GM21825 (cell line): ENCODE results near the gene P4HA3.
A peak's percentile ranks its signal among the peaks of the same experiment; 100 is the strongest.

ENCODE experiments used
- ATAC-seq: cut with Tn5 transposase; IDR thresholded peaks from one replicate; pipeline ENCODE4 v1.9.1; 2021; ENCODE audit warnings: mild to moderate bottlenecking, moderate library complexity; ENCODE audit not compliant: unreplicated experiment

The P4HA3 gene

GRCh38 chr11:74268456-74268855 lies 43.0 kb downstream of the P4HA3 start:
- no peak for ATAC-seq

- no peak for ATAC-seq
These were observed 44.4 kb downstream of the P4HA3 start for GRCh38 chr11:74267014-74267413.

- ATAC-seq = no peak
These were observed 46.2 kb downstream of the P4HA3 start for GRCh38 chr11:74265256-74265655.

DNA sequence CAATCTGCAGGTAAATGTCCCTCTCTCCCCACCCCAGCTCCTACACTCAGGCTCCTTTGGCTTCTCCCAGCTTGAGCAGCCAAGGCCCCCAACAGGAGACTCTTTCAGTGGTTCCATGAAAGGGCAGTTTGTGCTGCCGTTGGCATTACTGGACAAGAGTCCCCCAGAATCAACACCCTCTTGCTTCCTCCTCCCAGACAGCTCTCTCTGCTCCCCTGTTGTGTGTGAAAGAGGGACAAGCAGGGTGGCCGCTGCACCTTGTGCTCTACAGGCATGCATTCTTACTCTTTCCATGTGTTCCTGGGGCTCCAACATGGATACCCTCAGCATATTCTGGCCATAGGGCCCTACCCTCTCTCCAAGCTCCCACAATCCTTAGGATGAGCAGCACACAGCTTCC lies 48.7 kb downstream of the P4HA3 start:
- ATAC-seq = no peak

DNA sequence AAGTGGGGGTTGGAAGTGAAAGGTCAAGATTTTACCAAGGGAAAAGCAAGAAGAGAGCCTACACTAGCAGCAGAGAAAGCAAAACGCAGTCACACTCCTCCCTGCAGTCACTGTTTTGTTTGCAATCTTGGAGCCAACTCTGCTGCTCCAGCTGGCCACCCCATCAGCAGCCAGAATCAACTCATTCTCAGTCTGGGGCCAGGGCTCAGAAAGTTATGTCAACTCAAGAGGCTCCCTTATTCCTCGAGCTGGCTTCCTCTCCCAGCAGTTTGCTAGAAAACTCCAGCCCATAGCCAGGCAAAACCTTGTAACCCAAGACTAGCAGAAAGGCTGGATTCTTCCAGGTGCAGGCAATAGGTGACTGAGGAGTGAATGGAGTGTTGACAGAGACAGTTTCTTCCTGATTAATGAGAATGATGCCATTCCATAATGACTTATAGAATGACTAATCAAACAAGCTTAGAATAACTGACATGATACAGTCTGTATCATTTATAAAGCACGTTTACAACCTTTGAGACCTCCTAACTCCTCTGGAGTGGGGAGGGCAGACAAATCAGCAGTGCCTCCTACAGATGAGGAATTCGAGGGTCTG lies 53.4 kb downstream of the P4HA3 start:
- ATAC-seq = no peak

DNA sequence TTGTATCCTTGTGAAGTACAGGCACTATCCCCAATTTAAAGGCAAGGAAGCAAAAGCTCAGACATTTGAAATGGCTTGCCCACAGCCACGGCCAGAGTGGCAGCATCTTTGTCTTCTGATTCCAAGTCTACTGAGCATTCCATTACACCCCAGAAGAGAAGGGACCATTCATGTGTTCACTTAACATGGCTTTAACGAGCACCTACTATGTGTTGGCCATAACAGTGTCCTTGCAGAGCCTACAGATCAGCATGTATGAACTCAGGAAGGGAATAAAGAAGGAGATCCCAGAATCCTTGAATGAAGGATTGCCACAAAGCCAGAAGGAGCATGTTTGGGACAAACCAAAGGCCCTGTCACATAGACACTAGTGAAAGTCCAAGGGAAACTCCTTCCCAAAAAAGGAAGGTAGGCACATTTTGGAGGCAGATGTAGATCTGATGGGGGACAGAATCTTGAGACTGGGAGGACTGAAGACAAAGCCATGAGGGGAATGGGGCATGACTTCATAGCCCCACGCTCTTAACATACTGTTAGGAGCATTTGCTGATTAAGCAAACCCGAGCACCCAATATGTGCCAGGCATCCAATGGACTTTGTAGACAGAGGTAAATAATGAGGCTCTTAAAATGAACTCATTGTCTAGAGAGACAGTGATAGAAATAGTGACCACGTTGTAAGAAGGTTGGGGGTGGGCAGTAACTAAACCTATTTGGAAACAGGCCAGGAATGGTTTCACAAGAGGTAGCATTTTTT lies 54.9 kb downstream of the P4HA3 start:
- ATAC-seq = no peak

DNA sequence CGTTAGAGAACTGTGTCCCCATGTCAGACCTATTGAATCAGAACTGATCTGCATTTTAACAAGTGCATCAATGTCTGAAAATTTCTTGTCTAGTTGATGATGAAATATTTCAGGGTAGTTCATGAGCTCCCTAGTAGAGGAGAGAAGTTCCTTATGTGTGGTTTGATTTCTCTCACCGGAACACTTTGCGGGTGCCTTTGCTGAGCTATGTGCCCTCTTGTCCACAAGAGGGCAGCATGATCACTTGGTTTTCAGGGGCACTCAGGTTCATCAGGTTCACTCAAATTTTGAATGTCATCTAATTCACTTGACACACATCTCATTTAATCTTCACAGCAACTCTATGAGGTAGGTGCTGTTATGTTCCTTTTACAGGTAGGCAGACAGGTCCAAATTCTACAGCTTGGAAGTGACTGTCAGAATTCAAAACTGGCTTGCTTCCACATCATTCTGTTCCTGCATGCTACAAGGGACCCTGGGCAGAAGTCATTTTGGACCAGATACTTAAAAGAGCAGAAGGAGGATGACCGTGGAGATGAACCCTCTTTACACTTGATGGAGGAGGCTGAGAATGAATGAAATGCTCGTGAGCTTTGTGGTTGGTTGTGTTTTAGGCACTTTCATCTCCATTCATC lies 55.6 kb downstream of the P4HA3 start:
- peak; percentile 58 for ATAC-seq

DNA sequence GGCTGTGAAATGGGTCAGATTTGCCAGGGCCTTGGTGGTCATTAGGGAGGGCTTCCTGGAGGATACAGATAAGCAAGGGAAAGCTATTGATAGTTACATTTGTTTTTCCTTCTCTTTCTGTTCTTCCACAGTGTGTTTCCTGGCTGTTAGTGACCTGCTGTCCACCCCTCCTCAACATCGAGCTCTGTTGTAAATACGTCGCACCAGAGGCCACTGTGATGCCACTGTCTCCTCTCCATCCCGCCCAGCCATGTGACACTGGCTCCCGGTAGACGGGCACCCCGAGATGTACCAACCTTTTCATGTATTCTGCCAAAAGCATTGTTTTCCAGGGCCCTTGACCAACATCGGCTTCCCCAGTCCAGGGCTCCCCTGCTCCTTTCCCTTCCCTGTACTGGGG lies 58.1 kb downstream of the P4HA3 start:
- no peak for ATAC-seq

DNA sequence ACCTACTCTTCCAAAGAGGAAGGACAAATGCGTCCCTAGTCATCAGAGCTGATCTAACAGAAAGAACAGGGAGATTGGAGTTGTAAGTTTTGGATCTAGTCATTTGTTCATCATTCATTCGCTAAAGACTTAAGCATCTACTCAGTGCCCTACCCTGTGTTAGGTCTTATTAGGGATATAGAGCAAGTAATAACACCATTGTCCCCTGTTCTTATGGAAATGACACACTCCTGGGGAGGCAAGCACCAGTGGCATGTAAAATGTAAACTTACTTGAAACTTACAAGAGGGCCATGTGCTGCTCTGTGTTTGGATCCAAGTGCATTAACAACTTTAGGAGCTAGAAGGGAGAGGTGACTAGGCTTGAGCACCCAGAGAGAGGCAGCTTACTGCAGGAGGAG lies 61.9 kb downstream of the P4HA3 start:
- ATAC-seq = no peak

- no peak for ATAC-seq
These were observed 63.0 kb downstream of the P4HA3 start for GRCh38 chr11:74248469-74248868.

GRCh38 chr11:74238243-74238642 lies 73.2 kb downstream of the P4HA3 start:
- no peak for ATAC-seq

DNA sequence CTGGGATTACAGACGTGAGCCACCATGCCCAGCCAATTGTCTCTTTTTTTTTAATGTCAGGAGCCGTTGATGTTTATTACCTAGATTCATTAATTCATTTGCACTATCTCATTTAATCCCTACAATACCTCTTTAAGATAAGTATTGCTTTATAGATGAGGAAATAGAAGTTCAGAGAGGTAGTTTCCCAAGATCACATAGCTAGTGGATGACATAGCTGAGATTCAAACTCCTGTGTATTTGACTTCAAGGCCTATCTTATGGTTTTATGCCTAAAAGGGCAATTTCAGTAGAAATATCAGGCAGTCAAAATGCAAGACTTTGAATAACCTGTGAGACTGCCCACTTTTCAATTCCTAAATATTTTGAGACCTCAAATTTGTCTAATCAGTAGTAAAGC lies 73.9 kb downstream of the P4HA3 start:
- no peak for ATAC-seq

- ATAC-seq = no peak
These were observed 76.3 kb downstream of the P4HA3 start for GRCh38 chr11:74235121-74235520.

DNA sequence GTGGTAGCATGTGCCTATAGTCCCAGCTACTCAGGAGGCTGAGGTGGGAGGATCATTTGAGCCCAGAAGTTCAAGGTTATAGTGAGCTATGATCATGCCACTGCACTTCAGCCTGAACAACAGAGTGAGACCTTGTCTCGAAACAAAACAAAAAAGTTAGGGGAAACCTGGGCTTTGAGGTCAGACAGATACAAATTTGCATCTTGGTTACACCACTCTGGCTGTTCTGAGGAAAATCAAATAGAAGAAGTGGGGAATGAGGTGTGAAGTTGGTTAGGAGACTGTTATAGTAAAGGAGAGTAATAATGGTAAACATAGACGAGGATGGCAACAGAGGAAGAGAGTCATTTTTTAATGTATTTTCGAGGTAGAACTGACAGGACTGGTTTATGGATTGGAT lies 77.8 kb downstream of the P4HA3 start:
- no peak for ATAC-seq

- ATAC-seq = no peak
These were observed 79.0 kb downstream of the P4HA3 start for GRCh38 chr11:74232311-74232950.

DNA sequence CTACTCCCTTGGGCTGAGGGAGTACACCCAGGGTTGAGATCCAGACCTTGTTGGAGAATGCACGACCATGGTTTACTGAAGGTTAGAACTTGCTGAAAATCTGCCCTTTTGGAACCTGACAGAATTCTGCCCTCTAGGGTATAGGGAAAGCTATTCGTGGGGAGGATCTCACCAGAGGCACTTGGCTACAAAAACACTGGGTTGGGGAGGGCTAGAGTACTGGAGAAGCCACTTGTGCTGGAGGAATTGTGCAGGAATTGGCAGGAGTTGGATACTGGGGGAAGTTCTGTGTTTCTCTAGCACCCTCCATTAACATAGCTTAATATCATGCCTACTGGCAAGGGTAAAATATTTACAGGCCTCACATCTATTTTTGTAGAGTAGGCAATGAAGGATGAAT lies 84.5 kb downstream of the P4HA3 start:
- no peak for ATAC-seq

DNA sequence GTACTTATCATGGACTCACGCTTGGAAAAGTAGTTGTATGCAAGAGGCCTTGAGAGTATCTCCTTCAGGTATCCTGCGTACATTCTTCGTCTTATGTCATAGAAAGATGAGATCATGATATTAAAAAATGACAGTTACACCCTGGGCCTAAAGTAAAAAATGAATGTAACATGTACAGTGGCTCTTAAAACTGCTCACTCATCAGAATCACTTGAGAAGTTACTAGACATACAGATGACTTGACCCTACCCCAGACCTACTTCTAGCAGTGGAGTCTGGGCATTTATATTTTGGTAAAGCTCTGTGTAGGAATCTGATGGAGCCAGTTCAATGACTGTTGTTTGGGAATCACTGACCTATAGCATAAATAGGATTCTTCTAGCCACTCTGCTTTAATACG lies 85.9 kb downstream of the P4HA3 start:
- ATAC-seq = no peak

- no peak for ATAC-seq
These were observed 89.6 kb downstream of the P4HA3 start for GRCh38 chr11:74221816-74222215.

DNA sequence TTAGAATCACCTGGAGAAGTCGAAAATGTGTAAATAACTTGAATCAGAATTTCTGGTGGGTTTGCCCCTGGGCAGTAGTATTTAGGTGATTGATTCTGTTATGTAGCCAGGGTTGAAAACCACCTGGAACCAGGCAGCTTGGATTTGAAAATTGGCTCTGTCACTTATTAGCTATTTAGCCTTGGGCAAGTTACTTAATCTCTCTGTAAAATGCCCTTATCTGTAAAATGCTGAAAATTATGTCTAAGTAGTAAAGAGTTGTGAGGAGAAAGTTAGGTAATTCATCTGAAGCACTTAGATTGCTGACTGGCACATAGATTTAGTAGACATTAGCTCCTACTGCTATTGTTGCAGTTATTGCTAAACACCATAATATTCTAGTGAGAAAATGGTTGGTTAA lies 91.1 kb downstream of the P4HA3 start:
- no peak for ATAC-seq
